GM10266 (cell line): ENCODE data around the gene RABEP2.

Experiments
- DNase-seq: peaks from one replicate; pipeline ENCODE4 v3.0.0; 2012; ENCODE audit errors: extremely low spot score
- CTCF ChIP-seq: IDR thresholded peaks from 2 replicates; pipeline ENCODE4 v1.5.1; 2012; ENCODE audit warnings: mild to moderate bottlenecking, low read depth; ENCODE audit not compliant: control insufficient read depth, insufficient read depth; ENCODE audit errors: missing control alignments

Gene RABEP2

GRCh38 chr16:28900601-28901000 is 24.4 kb downstream of the RABEP2 start:
- DNase-seq, result no peak
- no peak for TF ChIP-seq CTCF

- DNase-seq, result no peak
- TF ChIP-seq CTCF, result no peak
Observed at GRCh38 chr16:28899882-28900590, 25.0 kb downstream of the RABEP2 start.

- DNase-seq, result no peak
- TF ChIP-seq CTCF, result no peak
Observed at GRCh38 chr16:28898942-28899341, 26.1 kb downstream of the RABEP2 start.

- DNase-seq, result no peak
- no peak for TF ChIP-seq CTCF
Observed at GRCh38 chr16:28898266-28898665, 26.8 kb downstream of the RABEP2 start.

- no peak for TF ChIP-seq CTCF
- no peak for DNase-seq
Observed at GRCh38 chr16:28897826-28898225, 27.2 kb downstream of the RABEP2 start.

- TF ChIP-seq CTCF, result no peak
- DNase-seq, result no peak
Observed at GRCh38 chr16:28895609-28896008, 29.4 kb downstream of the RABEP2 start.

- no peak for DNase-seq
- TF ChIP-seq CTCF, result no peak
Observed at GRCh38 chr16:28893291-28893690, 31.7 kb downstream of the RABEP2 start.
